Mucosa of descending colon (tissue), 3 donors: ENCODE results near the gene FKBP7. TPM values are rescaled to one million over a fixed set of nuclear protein-coding genes. Genes with fewer than 3 reads are reported as not detected.
A peak's percentile ranks its signal among the peaks of the same experiment; 100 is the strongest.

Experiments used
- ATAC-seq: fragments of 200-7000 bp; cut with Tn5 transposase; one replicate; pipeline ENCODE4 v1.9.1; 2020; ENCODE audit warnings: mild to moderate bottlenecking, moderate library complexity
- DNase-seq, 3 donors: peaks; one replicate each; pipeline ENCODE4 v3.0.0-alpha.2; 2020
- H3K36me3 ChIP-seq: fragments of 200-600 bp; one replicate; pipeline ENCODE4 v1.8.0; 2021; ENCODE audit warnings: low read depth, mild to moderate bottlenecking
- H3K4me1 ChIP-seq: fragments of 200-600 bp; one replicate; pipeline ENCODE4 v1.8.0; 2021; ENCODE audit warnings: low read depth, mild to moderate bottlenecking
- H3K4me3 ChIP-seq: fragments of 200-600 bp; one replicate; pipeline ENCODE4 v1.8.0; 2021; ENCODE audit warnings: mild to moderate bottlenecking
- H3K9me3 ChIP-seq: fragments of 200-600 bp; one replicate; pipeline ENCODE4 v1.8.0; 2021; ENCODE audit warnings: mild to moderate bottlenecking
- intact Hi-C, 2 donors: fragments of 100-400 bp; cut with DNase I in 1 of 2; cut with micrococcal nuclease in 1 of 2; formaldehyde crosslinking; loops; one replicate each; pipeline versions ENCODE4 v1.11.0 to v1.11.1; 2022; cut with DNase I, micrococcal nuclease
- total RNA-seq, 3 donors: library from RNA; stranded (reverse); fragmentation: NEBNext Ultra II Directional in 2 of 3; extraction: Animal tissue kit (Norgen Biotek cat#: 25700) in 2 of 3; gene quantifications; one replicate each; pipeline versions ENCODE4 v1.2.1 to v1.2.4, GENCODE V29; 2021 to 2023
- TF ChIP-seq, protein P1 (sequence below): fragments of 200-600 bp; IDR thresholded peaks from one replicate; pipeline ENCODE4 v1.8.0; 2022; ENCODE audit warnings: antibody characterized with exemption, mild to moderate bottlenecking
- donor health status: DM: no; HTN: no; CAD: no; lungs with moderate emphysema.
- donor health status: DM: no; HTN: no; CAD: no.
- donor health status: DM: no; HTN: yes; CAD: no.

Gene FKBP7
- total RNA-seq, 3 donors from 2014 or later: 2.1 to 8.7 (median 7.3) TPM

DNA sequence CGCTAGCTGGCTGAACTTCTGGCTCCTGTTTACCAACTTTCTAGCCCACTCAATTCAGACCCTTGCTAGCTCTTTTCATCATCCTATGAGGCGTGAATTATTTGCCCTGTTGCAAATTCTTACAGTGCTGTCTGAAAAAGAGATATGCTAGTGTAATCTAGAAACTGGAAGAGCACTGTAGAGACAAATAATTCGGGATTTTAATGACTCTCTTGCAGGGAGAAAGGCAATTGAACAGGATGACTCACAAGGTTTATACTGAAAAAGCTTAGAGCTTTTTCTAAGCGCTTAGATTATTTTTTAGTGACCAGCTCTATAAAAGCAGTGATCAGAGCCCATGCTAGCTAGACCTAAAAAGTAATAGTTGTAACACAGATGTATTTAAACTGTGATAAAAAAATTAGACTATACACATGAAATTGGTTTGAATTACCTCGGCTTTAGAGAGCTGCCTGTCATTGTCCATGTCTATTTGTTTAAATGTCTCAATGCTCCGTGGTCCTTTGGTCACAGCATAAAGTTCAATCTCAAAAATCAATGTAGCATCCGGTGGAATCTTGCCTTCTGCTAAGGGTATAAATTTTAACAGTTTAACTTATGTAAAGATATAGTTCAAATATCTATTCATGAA, 9.1 kb downstream of the FKBP7 start:
- no peak for DNase-seq

DNA sequence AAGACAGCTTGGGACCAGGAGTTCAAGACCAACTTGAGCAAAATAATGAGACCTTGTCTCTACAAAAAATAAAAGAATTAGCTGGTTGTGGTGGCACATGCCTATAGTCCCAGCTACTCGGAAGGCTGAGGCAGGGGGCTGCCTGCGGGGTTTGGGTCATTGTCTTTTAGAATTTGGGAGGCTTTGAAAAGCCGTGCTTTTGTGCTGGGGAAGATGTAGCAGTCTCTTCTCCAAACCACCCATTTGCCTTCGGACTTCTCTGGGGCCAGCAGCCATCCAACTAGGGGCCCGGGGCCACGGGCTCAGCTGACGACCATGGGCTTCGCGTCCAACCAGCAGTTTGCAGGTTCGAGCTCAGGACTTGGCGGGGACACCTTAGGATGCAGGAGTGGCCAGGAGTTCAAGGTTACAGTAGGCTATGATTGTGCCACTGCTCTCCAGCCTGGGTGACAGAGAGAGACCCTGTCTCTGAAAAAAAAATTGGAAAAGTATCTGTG, 21.0 kb downstream of the FKBP7 start:
- Histone ChIP-seq H3K36me3 (no peaks in the 10 kb centered on the region), H3K4me3 (no peak overlapping the region), H3K4me1 (no peaks in the 10 kb centered on the region), H3K9me3 (no peaks in the 10 kb centered on the region)
- DNase-seq (no peak), ATAC-seq (no peak)
- TF ChIP-seq, protein P1, sequence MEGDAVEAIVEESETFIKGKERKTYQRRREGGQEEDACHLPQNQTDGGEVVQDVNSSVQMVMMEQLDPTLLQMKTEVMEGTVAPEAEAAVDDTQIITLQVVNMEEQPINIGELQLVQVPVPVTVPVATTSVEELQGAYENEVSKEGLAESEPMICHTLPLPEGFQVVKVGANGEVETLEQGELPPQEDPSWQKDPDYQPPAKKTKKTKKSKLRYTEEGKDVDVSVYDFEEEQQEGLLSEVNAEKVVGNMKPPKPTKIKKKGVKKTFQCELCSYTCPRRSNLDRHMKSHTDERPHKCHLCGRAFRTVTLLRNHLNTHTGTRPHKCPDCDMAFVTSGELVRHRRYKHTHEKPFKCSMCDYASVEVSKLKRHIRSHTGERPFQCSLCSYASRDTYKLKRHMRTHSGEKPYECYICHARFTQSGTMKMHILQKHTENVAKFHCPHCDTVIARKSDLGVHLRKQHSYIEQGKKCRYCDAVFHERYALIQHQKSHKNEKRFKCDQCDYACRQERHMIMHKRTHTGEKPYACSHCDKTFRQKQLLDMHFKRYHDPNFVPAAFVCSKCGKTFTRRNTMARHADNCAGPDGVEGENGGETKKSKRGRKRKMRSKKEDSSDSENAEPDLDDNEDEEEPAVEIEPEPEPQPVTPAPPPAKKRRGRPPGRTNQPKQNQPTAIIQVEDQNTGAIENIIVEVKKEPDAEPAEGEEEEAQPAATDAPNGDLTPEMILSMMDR: no peak
- intact Hi-C loops: no loop called here

More for the DNA sequence above, 9.1 kb downstream of the FKBP7 start:
- ATAC-seq: no peak
- intact Hi-C loops: no loop called here
- TF ChIP-seq, protein P1: no peak
- no peaks in the 10 kb centered on the region for H3K36me3 ChIP-seq
- no peaks in the 10 kb centered on the region for H3K4me1 ChIP-seq
- no peaks in the 10 kb centered on the region for H3K9me3 ChIP-seq
- H3K4me3 ChIP-seq: no peak overlapping the region

DNA sequence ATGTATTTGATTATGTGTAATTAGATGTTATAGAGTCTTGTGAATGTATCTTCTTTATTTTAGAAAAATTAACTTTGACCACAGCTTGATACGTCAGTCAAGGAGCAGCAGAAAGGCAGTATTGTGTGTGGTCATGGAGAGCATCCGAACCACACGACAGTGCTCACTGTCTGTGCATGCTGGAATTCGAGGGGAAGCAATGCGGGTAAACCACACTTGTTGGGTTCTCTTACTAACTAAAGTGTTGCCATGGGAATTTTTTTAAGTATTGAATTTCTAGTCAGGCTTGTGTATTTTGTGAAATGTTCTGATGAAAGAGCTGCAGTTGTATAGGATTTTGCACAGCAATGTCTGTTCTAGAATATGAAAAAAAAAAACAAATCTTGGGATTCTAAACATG, 22.5 kb downstream of the FKBP7 start:
- ATAC-seq (no peak), DNase-seq (no peak)
- intact Hi-C loops: no loop called here
- TF ChIP-seq, protein P1: no peak
- Histone ChIP-seq H3K9me3 (no peaks in the 10 kb centered on the region), H3K4me1 (no peaks in the 10 kb centered on the region), H3K4me3 (no peak overlapping the region), H3K36me3 (no peaks in the 10 kb centered on the region)

DNA sequence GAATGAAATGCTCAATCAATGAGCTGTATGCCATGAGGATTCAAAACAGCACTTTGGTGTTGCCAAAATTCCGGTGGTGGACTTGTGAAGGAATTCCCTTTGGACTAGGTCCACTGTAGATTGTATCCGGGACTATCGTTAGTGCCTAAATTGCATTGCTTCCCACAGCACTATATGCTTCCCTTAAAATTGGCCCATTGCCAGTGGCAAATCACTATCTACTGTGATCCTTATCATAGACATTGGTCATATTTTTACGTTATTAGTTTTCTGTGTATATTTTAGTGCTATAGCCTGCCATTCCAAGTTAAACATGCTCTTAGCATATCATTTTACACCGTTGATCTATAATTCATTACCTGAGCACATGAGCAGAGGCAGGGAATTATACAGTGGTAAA, 25.5 kb downstream of the FKBP7 start:
- ATAC-seq: no peak
- intact Hi-C loops: no loop called here

DNA sequence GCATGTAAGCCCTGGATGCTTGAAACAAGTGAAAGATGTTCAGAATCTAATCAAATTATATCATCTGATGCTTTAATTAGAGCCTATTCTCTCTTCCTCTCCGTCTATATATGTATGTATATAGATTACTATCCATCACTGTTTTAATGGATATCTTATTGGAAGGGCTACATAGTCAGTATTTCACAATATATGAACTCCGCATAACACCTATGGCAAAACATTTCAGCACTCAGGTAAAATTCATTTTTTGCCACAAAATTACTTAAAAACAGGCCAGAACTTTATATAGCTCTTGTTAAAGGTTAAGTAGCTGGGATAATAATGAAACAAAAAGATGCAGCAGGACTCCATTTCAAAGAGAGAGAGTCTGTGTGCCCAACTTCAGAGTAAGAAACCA, 26.1 kb downstream of the FKBP7 start:
- DNase-seq (no peak), ATAC-seq (no peak)
- TF ChIP-seq, protein P1: no peak
- Histone ChIP-seq H3K36me3 (no peaks in the 10 kb centered on the region), H3K4me1 (peaks cover 13% of the 10 kb centered on the region), H3K9me3 (no peaks in the 10 kb centered on the region), H3K4me3 (no peak overlapping the region)
- intact Hi-C loops: no loop called here

More for the DNA sequence above, 25.5 kb downstream of the FKBP7 start:
- peak in 1 of 3 donors; percentile 10 for DNase-seq
- no peaks in the 10 kb centered on the region for H3K36me3 ChIP-seq
- H3K9me3 ChIP-seq: no peaks in the 10 kb centered on the region
- TF ChIP-seq, protein P1: no peak
- H3K4me1 ChIP-seq: peaks cover 13% of the 10 kb centered on the region
- no peak overlapping the region for H3K4me3 ChIP-seq
